Motor neuron (in vitro differentiated cells): ENCODE data around the gene USP47. TPM values are rescaled to one million over a fixed set of nuclear protein-coding genes. Genes with fewer than 3 reads are reported as not detected.

ENCODE experiments used
- ATAC-seq, 8 experiments: fragments of 200-7000 bp; cut with Tn5 transposase; replicated peaks in 6 of 8; 2 replicates each; pipeline ENCODE4 v1.8.0; 2021; ENCODE audit warnings: mild to moderate bottlenecking in 8 of 8, moderate library complexity in 8 of 8
- H3K27ac ChIP-seq, 2 donors: fragments of 250-450 bp; sonication (Bioruptor Pico); 2 replicates each; pipeline ENCODE4 v1.9.0; 2021; ENCODE audit warnings: antibody characterized with exemption in 2 of 2, mild to moderate bottlenecking in 2 of 2, moderate library complexity in 1 of 2
- H3K4me1 ChIP-seq, 2 donors: fragments of 250-450 bp; sonication (Bioruptor Pico); replicated peaks in 1 of 2; 2 replicates each; pipeline ENCODE4 v1.6.1; 2021; ENCODE audit warnings: antibody characterized with exemption in 2 of 2, mild to moderate bottlenecking in 2 of 2, moderate library complexity in 1 of 2
- H3K4me3 ChIP-seq, 5 donors: fragments of 250-450 bp; sonication (Bioruptor Pico); 2 replicates each; pipeline ENCODE4 v1.9.0; 2021; ENCODE audit warnings: antibody characterized with exemption in 5 of 5, mild to moderate bottlenecking in 5 of 5, moderate library complexity in 4 of 5
- WGBS, 10 experiments: fragments of 450-650 bp; shearing (Covaris generic); methylation state at CpG; one replicate each; pipeline ENCODE4 v1.0.0; 2022; 5-methylcytosine and 5-hydroxymethylcytosine counted together
- in situ Hi-C, 9 experiments: fragments of 400-800 bp; cut with MboI; loops; one replicate each; pipeline ENCODE4 v1.15.0; 2021; ENCODE audit warnings: low sequenced_read_pairs in 9 of 9, low pct_unique_long_range_greater_than_20kb in 2 of 9; ENCODE audit not compliant: unreplicated experiment in 9 of 9
- total RNA-seq, 8 experiments: library from RNA; unstranded; fragments of 300-600 nt; gene quantifications; 2 replicates each; pipeline versions ENCODE4 v1.2.3 to v1.2.4, GENCODE V29; 2022

The USP47 gene, protein sequence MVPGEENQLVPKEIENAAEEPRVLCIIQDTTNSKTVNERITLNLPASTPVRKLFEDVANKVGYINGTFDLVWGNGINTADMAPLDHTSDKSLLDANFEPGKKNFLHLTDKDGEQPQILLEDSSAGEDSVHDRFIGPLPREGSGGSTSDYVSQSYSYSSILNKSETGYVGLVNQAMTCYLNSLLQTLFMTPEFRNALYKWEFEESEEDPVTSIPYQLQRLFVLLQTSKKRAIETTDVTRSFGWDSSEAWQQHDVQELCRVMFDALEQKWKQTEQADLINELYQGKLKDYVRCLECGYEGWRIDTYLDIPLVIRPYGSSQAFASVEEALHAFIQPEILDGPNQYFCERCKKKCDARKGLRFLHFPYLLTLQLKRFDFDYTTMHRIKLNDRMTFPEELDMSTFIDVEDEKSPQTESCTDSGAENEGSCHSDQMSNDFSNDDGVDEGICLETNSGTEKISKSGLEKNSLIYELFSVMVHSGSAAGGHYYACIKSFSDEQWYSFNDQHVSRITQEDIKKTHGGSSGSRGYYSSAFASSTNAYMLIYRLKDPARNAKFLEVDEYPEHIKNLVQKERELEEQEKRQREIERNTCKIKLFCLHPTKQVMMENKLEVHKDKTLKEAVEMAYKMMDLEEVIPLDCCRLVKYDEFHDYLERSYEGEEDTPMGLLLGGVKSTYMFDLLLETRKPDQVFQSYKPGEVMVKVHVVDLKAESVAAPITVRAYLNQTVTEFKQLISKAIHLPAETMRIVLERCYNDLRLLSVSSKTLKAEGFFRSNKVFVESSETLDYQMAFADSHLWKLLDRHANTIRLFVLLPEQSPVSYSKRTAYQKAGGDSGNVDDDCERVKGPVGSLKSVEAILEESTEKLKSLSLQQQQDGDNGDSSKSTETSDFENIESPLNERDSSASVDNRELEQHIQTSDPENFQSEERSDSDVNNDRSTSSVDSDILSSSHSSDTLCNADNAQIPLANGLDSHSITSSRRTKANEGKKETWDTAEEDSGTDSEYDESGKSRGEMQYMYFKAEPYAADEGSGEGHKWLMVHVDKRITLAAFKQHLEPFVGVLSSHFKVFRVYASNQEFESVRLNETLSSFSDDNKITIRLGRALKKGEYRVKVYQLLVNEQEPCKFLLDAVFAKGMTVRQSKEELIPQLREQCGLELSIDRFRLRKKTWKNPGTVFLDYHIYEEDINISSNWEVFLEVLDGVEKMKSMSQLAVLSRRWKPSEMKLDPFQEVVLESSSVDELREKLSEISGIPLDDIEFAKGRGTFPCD (N-terminal part only)
- total RNA-seq, result 100 to 1,000 TPM in 1 of 8 experiments, 10 to 100 TPM in 7; 50.1 to 104 (median 63.8) TPM

DNA sequence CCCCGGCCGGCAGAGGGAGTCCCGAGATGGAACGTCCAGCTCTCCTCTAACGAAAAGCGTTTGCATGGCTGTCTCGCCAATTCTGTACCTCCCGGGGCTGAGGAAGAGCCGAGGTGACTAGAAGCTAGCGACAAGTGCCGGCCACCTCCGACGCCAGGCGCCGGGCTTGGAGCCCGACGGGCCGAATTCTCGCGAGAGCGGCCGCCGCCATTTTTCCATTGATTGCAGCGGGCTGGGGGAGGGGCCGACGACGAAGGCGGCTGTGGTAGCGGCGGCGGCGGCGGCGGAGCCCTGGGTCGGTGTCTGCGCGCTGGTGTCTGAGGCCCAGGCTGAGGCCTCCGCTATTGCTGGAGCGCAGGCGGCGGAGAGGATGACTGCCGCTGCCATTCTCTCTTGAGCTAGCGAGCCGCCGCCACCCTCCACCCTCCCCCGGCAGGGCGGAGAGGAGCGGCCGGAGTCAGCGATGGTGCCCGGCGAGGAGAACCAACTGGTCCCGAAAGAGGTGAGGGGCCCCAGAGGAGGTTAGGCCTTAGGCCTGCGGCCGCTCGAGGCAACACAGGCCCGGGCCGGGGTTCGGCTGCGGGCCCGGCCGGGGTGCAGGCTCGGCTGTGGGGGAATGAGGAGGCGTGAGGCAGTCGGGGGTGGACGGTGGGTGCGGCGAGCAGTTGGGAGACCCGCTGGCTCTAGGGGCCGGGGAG, at the start of gene USP47:
USP47 (plus strand) TSS at position 250 of the 698 bp plus-strand sequence; CDS start at position 464, 214 bp downstream.
- Histone ChIP-seq H3K4me1 (peaks cover 15 to 27% of the 10 kb centered on the region in 2 donors), H3K27ac (peak within 1 kb of the TSS; percentile 97 to 98), H3K4me3 (peak within 1 kb of the TSS; percentile 77 to 95 (median 86))
- in situ Hi-C loops, result no loop called here
- WGBS, 10 experiments, result 0 to 20% (median 0%) methylated on average over 2 to 20 of the region's 70 CpGs; no CpG with 5 or more reads in 5 of the 10 experiments
- peak; percentile 73 to 87 (median 82) for ATAC-seq

DNA sequence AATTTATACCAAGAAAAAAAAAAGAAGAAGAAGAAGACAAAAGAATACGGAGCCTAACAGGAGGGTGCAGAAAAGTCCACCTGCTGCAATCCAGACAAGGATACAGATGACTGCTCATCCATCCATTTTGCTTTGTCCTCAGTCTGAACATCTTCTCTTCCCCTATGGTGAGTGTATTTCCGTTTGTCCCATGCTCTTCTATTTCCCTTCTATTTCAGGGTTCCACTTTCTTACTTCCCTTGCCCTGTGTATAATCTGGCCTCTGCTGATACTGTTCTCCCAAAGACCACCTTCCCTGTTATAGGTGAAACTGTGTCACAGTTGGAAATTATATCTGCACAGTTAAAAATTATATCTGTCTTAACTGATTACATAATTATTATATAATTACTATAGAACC, 48.7 kb upstream of the USP47 start:
- 0 to 100% (median 59%) methylated on average over 1 to 2 of the region's 2 CpGs; no CpG with 5 or more reads in 4 of the 10 experiments for WGBS, 10 experiments
- Histone ChIP-seq H3K4me3 (no peak overlapping the region), H3K4me1 (no peaks in the 10 kb centered on the region), H3K27ac (no peak overlapping the region)
- no peak for ATAC-seq
- in situ Hi-C loops, result loop anchor here in 8 of 9 experiments (25.0 kb wide), 6 partner anchors 494 to 1031 kb away; partner anchors contain the start of gene CTR9 (in 2 of the 8)

DNA sequence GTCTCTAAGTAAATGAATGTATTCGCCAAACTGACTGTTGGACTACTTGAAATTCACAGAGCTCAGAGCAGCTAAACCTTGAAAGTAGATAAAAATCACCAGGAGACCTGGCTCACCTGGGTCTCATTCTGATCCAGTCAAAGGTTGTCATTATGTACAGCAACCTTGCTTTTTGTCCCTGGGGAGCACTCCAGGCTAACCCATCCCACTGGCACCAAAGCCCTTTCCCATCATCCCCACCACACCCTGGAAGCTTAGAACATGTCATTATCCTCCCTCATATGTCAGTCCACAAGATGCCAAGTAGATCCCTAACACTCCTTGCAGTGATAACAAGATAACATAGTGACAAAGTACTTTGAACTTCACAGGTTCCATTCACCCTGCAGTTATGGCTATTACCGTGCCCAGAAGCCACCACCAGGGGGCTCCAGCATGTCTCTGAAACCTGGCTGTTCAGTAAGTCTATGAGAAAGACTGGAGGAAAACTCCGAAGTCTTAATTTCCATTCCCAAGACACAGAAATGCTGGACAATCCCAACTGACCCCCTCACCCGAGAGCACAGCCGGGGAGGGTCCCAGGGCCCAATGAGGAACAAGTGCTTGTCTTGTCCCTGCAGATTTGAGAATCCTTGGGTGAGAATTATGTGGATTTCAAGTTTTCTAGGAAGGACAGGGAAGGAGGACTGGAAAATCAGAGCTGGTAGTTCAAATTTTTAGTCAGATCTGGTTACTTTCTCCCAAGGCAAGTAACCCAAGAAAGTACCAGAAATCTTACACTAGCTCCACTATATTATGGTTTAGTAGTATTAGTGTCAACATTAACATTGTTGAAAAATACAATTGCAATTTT, 43.0 kb upstream of the USP47 start:
- peak; percentile 68 to 96 (median 78) for ATAC-seq
- in situ Hi-C loops, result loop anchor here in 8 of 9 experiments (25.0 kb wide), 6 partner anchors 488 to 1037 kb away; partner anchors contain the start of gene CTR9 (in 2 of the 8)
- H3K27ac ChIP-seq, result no peak overlapping the region
- no peaks in the 10 kb centered on the region for H3K4me1 ChIP-seq
- 0 to 47% (median 29%) methylated on average over 2 to 4 of the region's 5 CpGs; no CpG with 5 or more reads in 2 of the 10 experiments for WGBS, 10 experiments
- no peak overlapping the region for H3K4me3 ChIP-seq

DNA sequence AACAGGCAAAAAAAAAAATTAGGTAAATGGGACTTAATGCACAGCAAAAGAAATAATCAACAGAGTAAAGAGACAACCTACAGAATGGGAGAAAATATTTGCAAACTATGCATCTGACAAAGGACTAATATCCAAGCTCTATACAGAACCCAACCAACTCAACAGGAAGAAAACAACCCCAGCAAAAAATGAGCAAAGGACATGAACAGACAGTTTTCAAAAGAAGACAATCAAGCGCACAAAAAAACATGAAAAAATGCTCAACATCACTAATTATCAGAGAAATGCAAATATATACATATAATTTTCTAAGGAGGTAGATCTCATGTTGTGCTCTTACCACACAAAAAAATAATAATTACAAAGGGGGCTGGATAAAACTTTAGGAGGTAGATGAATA, 36.5 kb upstream of the USP47 start:
- Histone ChIP-seq H3K4me1 (no peaks in the 10 kb centered on the region), H3K27ac (no peak overlapping the region), H3K4me3 (no peak overlapping the region)
- in situ Hi-C loops, result loop anchor here in 6 of 9 experiments (10.0 to 25.0 kb wide), 4 partner anchors 232 to 482 kb away; no protein-coding TSS in a partner anchor
- 27 to 100% (median 78%) methylated on average over 1 of the region's 1 CpG; no CpG with 5 or more reads in 2 of the 10 experiments for WGBS, 10 experiments
- no peak for ATAC-seq

DNA sequence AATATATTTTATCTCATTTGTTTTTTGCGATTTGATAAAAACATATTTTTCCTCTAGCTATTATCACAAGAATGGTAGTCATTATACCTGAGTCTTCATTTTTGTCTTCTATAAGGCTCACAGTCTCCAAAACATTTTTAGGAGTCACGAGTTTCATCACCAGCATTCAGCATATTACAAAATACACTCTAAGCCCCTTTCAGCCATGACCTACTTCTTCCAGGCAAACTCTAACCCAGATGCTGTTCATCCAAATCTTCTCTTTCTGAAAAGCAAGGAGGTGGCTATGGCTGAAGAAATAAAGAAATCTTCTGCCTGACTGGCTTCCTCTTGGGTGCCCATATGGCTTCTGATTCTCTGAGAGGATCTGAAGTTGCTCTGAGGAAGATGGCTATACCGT, 35.7 kb upstream of the USP47 start:
- Histone ChIP-seq H3K27ac (no peak overlapping the region), H3K4me3 (no peak overlapping the region), H3K4me1 (no peaks in the 10 kb centered on the region)
- in situ Hi-C loops, result loop anchor here in 6 of 9 experiments (10.0 to 25.0 kb wide), 4 partner anchors 231 to 481 kb away; no protein-coding TSS in a partner anchor
- WGBS, 10 experiments, result 60 to 100% (median 84%) methylated on average over 1 to 3 of the region's 3 CpGs
- ATAC-seq, result no peak

DNA sequence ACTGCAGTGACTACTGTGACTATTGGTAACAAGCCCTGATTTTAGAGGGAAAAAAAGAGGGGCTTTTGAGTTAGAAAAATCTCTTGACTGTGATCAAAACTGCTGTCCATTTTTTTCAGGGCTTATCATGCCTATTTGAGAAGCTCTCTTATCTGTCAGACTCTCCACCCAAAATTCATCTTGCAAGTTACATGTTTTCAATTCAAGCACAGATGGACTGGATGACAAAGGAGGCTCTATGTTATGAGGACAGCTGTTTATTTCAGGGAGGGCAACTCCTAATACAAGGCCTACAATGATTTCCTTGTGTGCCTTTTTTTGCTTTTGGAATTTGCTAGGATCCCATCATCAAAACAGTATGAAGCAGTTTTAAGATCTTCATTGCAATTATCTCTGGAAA, 35.2 kb upstream of the USP47 start:
- in situ Hi-C loops, result loop anchor here in 6 of 9 experiments (10.0 to 25.0 kb wide), 4 partner anchors 231 to 481 kb away; no protein-coding TSS in a partner anchor
- Histone ChIP-seq H3K4me1 (no peaks in the 10 kb centered on the region), H3K4me3 (no peak overlapping the region), H3K27ac (no peak overlapping the region)
- ATAC-seq, result no peak

DNA sequence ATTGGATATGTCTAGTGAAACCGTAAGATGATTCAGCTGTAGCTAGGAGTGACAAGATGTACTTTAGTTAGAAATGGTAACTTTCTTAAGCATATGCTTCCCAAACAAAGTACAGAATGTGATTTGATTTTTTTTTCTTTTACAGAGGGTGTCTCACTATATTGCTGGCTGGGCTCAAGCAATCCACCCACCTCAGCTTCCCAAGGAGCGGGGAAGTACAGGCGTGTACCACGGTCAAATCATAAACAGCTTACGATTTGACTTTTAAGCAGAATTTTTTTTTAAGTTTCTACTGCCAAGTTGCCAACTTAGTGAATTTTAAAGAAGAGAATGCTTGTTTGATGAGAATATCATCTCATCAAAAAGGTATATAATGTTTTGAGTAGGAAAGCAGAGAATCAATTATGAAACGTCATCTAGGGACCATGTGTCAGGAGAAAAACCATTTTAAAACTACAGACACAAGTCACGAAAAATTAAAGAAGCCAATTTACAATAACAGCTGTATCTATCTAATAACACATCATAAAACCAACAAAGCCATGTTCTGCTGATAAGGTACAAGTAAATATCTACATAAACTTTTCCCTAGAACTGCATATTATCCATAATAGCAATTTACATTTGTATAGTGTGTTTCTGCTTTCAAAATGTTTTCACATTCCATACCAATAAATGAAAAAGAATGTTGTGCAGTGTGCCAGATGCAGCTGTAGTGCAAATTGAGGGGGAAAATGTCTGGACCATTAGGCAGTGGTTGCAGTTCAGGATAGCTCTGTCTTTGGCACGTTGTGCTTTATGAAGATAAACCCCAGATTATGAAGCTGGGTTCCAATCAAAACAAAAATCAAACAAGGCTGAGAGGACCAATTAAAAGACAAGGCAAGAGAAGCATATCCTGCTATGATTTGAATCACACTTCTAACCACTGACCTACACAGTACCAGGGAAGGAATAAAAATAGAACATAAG, 33.7 kb upstream of the USP47 start:
- ATAC-seq, result peak in 1 of 8 experiments; percentile 49
- Histone ChIP-seq H3K4me3 (no peak overlapping the region), H3K4me1 (no peaks in the 10 kb centered on the region), H3K27ac (no peak overlapping the region)
- 39 to 100% (median 80%) methylated on average over 2 to 8 of the region's 8 CpGs for WGBS, 10 experiments
- in situ Hi-C loops, result loop anchor here in 6 of 9 experiments (10.0 to 25.0 kb wide), 4 partner anchors 229 to 479 kb away; no protein-coding TSS in a partner anchor

DNA sequence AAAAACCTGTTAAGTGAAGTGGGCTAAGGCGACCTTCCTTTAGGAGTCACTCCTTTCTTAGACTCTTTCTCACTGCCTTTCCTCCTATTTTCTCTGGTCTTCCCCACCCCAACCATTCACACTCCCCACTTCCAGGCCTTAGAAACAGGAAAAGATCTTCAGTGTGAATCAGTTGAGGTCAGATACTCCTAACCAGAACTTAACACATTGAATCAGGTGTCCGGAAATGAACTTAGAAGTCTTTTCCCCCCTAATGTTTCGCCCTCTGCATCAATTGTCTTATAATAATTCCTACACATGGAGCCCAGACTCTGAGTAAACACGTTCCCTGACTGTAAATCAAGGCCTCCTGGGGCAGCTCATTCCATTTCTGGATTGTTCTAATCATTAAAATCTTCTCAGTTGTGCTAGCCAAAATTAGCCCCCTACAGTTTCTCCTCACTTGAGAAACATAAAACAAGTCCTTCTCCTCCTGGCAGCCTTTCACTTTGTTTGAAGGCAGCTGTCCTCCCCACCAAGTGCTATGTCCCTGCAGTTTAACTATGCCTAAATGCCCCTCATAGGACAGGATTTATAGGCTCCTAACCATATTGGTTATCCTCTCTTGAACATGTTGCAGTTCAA, 32.7 kb upstream of the USP47 start:
- no peak overlapping the region for H3K27ac ChIP-seq
- H3K4me1 ChIP-seq, result no peaks in the 10 kb centered on the region
- WGBS, 10 experiments, result 40 to 100% (median 78%) methylated on average over 1 to 4 of the region's 4 CpGs
- ATAC-seq, result no peak
- no peak overlapping the region for H3K4me3 ChIP-seq
- in situ Hi-C loops, result loop anchor here in 6 of 9 experiments (10.0 to 25.0 kb wide), 4 partner anchors 228 to 478 kb away; no protein-coding TSS in a partner anchor

DNA sequence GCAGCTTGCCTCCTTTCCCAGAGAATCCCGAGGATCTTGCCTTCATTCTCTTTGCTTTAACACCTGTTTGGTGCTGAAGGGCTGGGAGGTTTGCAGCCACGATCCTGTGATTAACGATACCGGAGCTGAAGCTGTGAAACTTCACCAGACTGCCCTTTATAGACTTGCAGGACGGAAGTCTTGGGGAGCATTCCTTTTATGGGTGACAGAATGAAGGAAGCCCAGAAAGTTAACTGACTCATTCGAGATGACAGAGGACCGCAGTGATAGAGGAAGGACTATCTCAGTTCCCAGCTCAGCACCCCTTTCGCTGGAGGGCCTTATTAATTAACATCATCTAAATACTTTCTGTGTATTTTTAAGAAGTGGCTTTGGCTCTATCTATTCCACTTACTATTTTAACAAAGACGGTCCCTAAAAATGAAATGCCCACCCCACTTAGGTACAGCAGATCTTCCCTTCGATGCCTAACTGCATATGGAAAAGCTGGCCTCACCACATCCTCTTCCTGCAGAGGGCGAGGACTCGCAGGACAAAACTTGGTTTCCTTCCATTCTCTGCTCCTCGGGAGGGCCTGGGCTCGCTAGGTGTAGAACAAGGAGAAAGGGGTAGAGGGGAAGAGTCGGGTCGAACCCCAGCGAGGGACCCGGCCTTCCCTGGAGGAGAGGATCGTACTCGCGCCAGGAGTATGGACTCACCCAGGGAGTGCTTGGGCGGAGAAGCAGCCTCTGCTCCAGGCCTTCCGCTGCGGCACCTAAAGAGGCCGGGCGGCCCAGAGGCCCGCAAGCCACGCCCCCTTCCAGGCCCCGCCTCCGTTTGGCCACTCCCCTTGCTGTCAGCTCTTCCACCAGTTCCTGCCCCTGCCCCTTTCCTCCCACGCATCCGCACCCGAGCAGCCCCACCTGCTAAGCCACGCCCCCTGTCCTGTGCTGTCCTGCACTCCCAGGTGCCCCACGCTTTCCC, 30.7 kb upstream of the USP47 start:
- Histone ChIP-seq H3K4me1 (no peaks in the 10 kb centered on the region), H3K27ac (no peak overlapping the region), H3K4me3 (no peak overlapping the region)
- 83 to 100% (median 91%) methylated on average over 1 to 9 of the region's 35 CpGs; no CpG with 5 or more reads in 1 of the 10 experiments for WGBS, 10 experiments
- in situ Hi-C loops, result loop anchor here in 6 of 9 experiments (25.0 kb wide), 3 partner anchors 226 to 476 kb away; no protein-coding TSS in a partner anchor
- no peak for ATAC-seq
